Body of pancreas (tissue), 4 donors: Measurements from ENCODE around the gene ENTPD2.

Source experiments
- POLR2A ChIP-seq, 3 donors: fragments of 450-650 bp; IDR thresholded peaks; one replicate each; pipeline ENCODE4 v1.6.1; 2016; ENCODE audit warnings: antibody characterized with exemption in 3 of 3, mild to moderate bottlenecking in 2 of 3
- TF ChIP-seq, protein P1 (sequence below), 7 experiments: fragments of 450-650 bp in 4 of 7; fragments of 200-600 bp in 3 of 7; sonication (generic) in 3 of 7; IDR thresholded peaks; one replicate each; pipeline ENCODE4 v1.5.1; 2016 to 2019; ENCODE audit warnings: antibody characterized with exemption in 7 of 7

DNA sequence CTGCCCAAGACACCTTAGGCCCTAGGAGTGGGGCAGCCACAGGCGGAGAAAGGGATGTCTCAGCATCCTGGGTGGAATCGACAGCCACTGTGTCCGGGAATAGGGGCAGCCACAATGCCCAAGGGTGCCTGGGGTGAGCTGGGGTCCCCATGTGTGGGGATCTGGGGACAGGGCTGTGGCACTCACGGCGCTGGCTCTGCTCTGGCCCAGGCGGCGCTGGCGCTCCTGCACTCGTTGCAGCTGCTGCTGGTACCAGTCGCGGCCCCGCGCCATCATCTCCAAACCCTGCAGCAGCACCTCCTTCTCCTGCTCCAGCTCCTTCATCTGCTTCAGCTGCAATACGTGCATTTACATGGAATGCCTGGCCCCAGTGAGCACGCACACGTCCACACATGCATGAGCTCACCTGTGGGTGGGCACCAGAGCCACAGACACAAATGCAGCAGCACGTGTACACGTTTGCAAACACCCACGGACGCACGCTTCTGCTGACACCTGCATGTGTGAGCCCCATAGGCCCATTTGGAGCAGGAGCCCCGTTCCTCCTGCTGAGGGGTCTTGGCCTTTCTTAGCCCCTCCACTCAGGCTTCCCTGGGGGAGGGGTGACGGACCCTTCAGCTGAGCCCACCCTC is 11.6 kb upstream of the ENTPD2 start:
- TF ChIP-seq, protein P1, sequence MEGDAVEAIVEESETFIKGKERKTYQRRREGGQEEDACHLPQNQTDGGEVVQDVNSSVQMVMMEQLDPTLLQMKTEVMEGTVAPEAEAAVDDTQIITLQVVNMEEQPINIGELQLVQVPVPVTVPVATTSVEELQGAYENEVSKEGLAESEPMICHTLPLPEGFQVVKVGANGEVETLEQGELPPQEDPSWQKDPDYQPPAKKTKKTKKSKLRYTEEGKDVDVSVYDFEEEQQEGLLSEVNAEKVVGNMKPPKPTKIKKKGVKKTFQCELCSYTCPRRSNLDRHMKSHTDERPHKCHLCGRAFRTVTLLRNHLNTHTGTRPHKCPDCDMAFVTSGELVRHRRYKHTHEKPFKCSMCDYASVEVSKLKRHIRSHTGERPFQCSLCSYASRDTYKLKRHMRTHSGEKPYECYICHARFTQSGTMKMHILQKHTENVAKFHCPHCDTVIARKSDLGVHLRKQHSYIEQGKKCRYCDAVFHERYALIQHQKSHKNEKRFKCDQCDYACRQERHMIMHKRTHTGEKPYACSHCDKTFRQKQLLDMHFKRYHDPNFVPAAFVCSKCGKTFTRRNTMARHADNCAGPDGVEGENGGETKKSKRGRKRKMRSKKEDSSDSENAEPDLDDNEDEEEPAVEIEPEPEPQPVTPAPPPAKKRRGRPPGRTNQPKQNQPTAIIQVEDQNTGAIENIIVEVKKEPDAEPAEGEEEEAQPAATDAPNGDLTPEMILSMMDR (IDR thresholded peaks at IDR 0.05), result no peak
- TF ChIP-seq POLR2A (IDR thresholded peaks at IDR 0.05), result no peak
